GM18907 (cell line): ENCODE data around the gene MAP2K1.
A peak's percentile ranks its signal among the peaks of the same experiment; 100 is the strongest.
"Not testable (repeated sequence)": the region's sequence is repeated elsewhere in the genome, so short reads cannot be mapped to it uniquely, and the experiment has no call there.

Experiments
- ATAC-seq: cut with Tn5 transposase; IDR thresholded peaks from one replicate; pipeline ENCODE4 v1.9.1; 2021; ENCODE audit warnings: mild to moderate bottlenecking, moderate library complexity; ENCODE audit not compliant: unreplicated experiment

The MAP2K1 gene

DNA sequence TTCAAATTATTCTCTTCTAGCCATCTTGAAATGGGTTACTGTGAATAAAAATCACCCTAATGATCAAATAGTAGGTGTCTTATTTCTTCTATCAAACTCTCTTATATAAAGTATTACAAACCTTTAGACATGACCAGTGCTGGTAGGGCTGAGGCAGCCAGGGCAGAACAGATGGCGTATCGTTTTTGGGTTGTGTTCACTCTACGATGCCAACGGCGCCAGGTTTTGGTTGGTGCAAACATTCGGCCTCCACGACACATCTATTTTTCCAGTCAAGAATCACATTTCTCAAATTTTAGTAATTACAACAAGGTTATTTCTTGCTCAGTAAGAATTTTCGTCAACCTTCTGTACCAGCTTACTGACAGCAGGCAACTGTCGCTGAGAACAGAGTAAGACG lies 115.8 kb downstream of the MAP2K1 start:
- no peak for ATAC-seq

- not testable (repeated sequence) for ATAC-seq
Observed at GRCh38 chr15:66503041-66503648, 116.4 kb downstream of the MAP2K1 start.

GRCh38 chr15:66503780-66504562 lies 117.3 kb downstream of the MAP2K1 start:
- no peak for ATAC-seq

- peak; percentile 81 for ATAC-seq
Observed at GRCh38 chr15:66504563-66505429, 118.1 kb downstream of the MAP2K1 start, which contains the start of the genes RPL4 and ZWILCH. RPL4 (minus strand) TSS chr15:66504855; CDS start chr15:66504790, 65 bp downstream. ZWILCH (plus strand) TSS chr15:66505326; CDS start chr15:66505339, 13 bp downstream.

GRCh38 chr15:66505430-66505811 lies 118.7 kb downstream of the MAP2K1 start:
- no peak for ATAC-seq

DNA sequence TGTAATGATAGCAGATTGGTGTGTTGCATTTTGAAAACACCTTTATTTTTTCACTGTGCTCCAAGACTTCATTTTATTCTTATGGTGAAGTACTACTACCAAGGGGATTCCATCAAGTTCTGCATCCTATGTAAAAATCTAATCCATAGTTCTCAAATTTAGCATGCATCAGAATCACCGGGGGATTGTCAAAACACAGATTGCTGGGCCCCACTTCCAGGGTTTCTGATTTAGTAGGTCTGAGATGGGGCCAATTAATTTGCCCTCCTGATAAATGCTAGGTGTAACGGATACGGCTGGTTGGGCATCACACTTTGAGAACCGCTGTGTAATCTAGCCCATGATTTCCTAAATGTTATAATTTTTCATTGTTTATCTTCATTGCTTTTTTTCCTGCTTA lies 119.1 kb downstream of the MAP2K1 start:
- ATAC-seq: no peak

DNA sequence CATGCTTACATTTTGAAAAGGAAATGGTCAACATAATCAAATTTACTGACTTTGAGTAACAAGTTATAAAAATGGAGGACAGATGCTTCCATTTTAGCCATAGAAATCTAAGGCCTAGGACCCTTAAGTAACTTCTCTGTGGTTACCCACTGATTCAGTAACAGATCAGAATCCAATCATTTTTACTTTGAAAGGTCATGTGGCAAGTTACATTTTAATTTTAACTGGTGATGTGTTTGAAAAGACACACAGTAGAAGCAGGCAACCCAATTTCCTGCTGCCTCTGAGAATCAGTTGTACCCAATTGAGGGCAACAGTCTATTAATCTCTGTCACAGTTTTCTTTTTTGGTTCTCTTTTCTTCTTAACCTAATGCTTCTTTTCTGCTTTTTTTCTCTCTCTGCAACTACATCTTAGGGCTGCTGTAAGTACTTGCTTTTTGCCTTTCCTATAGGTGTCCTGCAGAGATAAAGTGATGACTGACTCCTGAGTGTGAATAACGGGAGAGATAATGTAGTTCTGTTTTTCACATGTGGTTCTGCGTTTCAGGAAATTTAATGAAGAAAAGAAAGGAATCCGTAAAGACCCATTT lies 121.7 kb downstream of the MAP2K1 start:
- no peak for ATAC-seq

GRCh38 chr15:66514586-66514985 lies 127.9 kb downstream of the MAP2K1 start:
- no peak for ATAC-seq

- ATAC-seq: no peak
Observed at GRCh38 chr15:66515901-66516322, 129.2 kb downstream of the MAP2K1 start.

DNA sequence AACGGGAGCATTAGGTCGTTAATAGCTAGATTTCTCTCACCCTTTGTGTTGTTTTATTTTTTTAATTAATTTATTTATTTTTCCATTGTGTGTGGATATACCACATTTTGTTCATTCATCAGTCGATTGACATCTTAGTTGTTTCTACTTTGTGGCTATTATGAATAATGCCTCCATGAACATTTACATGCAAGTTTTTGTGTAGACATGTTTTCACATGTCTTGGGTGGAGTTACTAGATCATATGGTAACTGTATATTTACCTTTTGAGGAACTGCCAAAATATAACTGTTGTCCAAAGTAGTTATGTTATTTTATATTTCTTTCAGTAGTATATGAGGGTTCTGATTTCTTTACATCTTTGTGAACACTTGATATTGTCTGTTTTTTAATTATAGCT lies 137.2 kb downstream of the MAP2K1 start:
- ATAC-seq: no peak

- ATAC-seq: no peak
Observed at GRCh38 chr15:66524838-66525237, 138.1 kb downstream of the MAP2K1 start.

- no peak for ATAC-seq
Observed at GRCh38 chr15:66535056-66535455, 148.3 kb downstream of the MAP2K1 start.
